Ishikawa (cell line): ENCODE measurements around the gene ACTN3.

Experiments used
- CEBPB ChIP-seq: IDR thresholded peaks from 2 replicates; pipeline ENCODE4 v1.6.1; 2012
- EGR1 ChIP-seq: IDR thresholded peaks from 2 replicates; pipeline ENCODE4 v1.6.1; 2012
- EP300 ChIP-seq: IDR thresholded peaks from 2 replicates; pipeline ENCODE4 v1.6.1; 2012; ENCODE audit warnings: borderline replicate concordance
- FOXM1 ChIP-seq: IDR thresholded peaks from 2 replicates; pipeline ENCODE4 v1.6.1; 2012; ENCODE audit warnings: low read depth, borderline replicate concordance
- MAX ChIP-seq: IDR thresholded peaks from 2 replicates; pipeline ENCODE4 v1.6.1; 2012
- NFIC ChIP-seq: IDR thresholded peaks from 2 replicates; pipeline ENCODE4 v1.6.1; 2012
- RAD21 ChIP-seq: IDR thresholded peaks from 2 replicates; pipeline ENCODE4 v1.6.1; 2012; ENCODE audit warnings: low read depth
- REST ChIP-seq: IDR thresholded peaks from 2 replicates; pipeline ENCODE4 v1.6.1; 2012; ENCODE audit warnings: low read depth, mild to moderate bottlenecking
- TAF1 ChIP-seq: IDR thresholded peaks from 2 replicates; pipeline ENCODE4 v1.6.1; 2012; ENCODE audit warnings: low read depth, mild to moderate bottlenecking
- TCF12 ChIP-seq: IDR thresholded peaks from 2 replicates; pipeline ENCODE4 v1.6.1; 2012; ENCODE audit warnings: low read depth
- TEAD4 ChIP-seq: IDR thresholded peaks from 2 replicates; pipeline ENCODE4 v1.6.1; 2012
- USF1 ChIP-seq: IDR thresholded peaks from 2 replicates; pipeline ENCODE4 v1.6.1; 2012
- YY1 ChIP-seq: IDR thresholded peaks from 2 replicates; pipeline ENCODE4 v1.6.1; 2012; ENCODE audit warnings: low read depth

GRCh38 chr11:66562275-66562674 is 15.6 kb downstream of the ACTN3 start:
- TF ChIP-seq EGR1 (no peak), USF1 (no peak), YY1 (no peak), TEAD4 (no peak), RAD21 (no peak), MAX (no peak), REST (no peak), CEBPB (no peak), FOXM1 (no peak), TAF1 (no peak), EP300 (no peak), TCF12 (no peak), NFIC (no peak)
